ENCODE data around the gene STARD5.

GRCh38 chr15:81326466-81327212 lies 2.7 kb upstream of the STARD5 start:
- TF ChIP-seq, protein P1, sequence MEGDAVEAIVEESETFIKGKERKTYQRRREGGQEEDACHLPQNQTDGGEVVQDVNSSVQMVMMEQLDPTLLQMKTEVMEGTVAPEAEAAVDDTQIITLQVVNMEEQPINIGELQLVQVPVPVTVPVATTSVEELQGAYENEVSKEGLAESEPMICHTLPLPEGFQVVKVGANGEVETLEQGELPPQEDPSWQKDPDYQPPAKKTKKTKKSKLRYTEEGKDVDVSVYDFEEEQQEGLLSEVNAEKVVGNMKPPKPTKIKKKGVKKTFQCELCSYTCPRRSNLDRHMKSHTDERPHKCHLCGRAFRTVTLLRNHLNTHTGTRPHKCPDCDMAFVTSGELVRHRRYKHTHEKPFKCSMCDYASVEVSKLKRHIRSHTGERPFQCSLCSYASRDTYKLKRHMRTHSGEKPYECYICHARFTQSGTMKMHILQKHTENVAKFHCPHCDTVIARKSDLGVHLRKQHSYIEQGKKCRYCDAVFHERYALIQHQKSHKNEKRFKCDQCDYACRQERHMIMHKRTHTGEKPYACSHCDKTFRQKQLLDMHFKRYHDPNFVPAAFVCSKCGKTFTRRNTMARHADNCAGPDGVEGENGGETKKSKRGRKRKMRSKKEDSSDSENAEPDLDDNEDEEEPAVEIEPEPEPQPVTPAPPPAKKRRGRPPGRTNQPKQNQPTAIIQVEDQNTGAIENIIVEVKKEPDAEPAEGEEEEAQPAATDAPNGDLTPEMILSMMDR (IDR thresholded peaks at IDR 0.05; ENCODE audit: low read depth, low read length), result no peak
- no peak for TF ChIP-seq POLR2A (IDR thresholded peaks at IDR 0.05; ENCODE audit: extremely low read depth, insufficient read length)
- TF ChIP-seq, protein P2, sequence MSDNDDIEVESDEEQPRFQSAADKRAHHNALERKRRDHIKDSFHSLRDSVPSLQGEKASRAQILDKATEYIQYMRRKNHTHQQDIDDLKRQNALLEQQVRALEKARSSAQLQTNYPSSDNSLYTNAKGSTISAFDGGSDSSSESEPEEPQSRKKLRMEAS (IDR thresholded peaks at IDR 0.05; ENCODE audit: low read depth, low read length), result no peak
